GM21786 (cell line): ENCODE measurements around the gene AK3.

Experiments
- ATAC-seq: cut with Tn5 transposase; IDR thresholded peaks from one replicate; pipeline ENCODE4 v1.9.1; 2021; ENCODE audit not compliant: unreplicated experiment

Gene AK3

DNA sequence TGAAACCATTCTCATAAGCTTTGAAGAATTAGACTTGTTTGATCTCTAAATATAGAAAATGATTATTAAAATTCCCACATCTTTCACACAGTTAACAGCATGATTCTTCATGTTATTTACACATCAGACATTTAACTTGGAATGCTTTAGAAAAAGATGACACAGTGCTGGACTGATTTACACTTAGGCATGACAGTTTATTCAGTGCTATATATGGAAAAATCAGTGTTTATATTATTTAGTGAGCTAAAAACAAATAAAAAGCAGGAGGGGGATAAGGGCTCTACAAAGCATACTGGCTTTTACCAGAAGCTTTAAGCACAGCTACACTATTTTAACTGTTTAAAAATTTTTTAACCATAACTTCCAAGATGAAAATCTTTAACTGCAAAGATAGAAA lies 31.6 kb downstream of the AK3 start:
- ATAC-seq, result no peak

DNA sequence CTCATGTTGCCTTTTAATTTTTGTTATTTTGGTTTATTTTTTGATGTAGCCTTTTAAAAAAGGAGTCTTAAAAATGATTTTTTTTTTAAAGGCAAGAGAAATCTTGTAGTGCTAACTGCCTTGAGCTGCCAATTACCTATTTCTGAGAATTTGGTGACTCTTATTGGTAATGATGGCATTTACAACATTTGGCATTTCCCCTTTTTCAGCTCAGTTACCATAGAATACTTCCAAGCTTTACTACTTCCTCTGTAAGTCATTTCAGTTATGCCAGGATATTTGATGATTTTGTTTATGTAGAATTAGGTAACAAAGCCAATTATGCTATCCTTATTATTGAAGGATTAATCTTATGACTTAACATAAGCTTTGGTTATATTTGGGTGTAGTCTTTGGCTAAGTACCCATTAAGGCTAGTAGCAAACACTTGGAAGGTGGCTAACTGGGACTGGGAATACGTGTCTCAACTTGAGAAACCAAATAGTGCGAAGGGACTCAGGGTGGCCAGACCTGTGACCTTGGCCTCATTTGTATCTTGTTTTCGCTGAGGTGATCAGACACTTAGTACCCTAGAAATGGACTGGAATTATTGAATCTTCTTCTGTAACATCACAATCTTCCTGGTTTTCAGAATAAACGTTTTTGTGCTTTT lies 33.9 kb downstream of the AK3 start:
- no peak for ATAC-seq

DNA sequence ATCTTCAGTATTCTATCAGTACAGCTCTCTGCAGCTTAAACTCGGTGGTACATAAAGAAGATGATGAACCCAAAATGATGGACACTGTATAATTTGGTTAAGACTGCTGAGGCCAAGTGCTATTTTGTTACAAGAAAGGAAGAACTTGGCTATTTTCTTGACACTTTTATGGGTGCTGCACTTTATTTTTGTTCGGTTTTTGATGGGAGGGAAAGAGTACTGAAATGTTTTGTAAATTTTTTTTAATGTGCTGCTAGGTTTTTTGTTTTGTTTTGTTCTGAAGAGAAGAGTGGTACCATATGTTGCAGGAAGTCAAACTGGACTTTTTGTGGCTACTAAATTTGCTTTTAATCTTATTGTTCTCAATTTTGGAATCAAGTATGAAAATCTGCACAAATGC lies 35.0 kb downstream of the AK3 start:
- ATAC-seq, result no peak

DNA sequence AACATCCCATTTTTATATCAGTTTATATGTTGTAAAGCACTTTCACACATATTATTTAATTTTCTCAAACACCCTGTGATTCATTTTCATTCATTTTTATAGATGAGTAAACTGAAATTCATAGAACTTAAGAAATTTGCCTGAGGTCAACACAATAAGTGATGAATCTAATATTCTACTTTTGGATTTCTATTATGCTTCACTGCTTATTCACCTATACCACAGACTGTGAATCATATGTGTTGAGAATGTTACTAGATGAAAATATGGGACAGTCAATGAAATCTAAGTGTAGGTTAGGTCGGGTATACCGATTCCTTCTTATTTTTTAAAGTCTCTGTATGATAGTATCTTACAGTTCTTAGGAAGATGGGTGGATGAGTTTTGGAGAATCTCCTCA lies 36.9 kb downstream of the AK3 start:
- ATAC-seq, result no peak

DNA sequence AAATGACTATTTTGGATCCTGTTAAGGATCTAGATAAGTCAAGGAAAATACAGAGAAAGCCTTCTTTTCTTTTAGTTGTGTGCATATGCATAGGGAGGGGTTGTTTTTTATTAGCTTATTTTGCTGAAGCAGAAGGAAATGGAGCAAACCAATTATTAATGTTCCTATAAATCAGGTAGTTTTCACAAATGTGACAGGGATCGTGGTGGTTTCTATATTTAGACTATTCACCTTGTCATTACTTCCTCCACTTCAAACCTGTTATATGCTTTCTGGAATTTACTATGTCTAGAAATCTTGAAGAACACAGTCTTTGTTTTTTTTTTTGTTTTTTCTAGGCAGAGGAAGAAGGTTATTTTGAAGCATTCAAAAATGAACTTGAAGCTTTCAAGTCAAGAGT lies 39.5 kb downstream of the AK3 start:
- ATAC-seq, result no peak

DNA sequence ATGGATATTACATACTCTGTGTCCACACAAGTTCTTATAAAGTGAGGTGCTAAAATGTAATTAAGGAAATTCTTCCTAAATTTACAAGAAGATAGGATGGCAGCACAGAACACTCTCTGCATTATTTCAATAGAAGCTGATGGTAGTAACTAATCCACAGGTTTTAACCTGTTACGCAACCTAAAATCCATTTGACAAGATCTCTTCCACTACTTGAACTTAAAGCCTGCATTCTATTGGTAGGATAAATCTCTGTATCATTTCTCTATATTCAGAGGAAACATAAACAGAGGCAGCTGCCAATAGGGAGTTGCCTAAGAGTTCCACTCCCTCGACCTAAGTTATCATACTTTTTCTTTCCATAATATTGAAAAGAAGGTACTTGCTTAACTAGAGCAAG lies 40.1 kb downstream of the AK3 start:
- no peak for ATAC-seq

DNA sequence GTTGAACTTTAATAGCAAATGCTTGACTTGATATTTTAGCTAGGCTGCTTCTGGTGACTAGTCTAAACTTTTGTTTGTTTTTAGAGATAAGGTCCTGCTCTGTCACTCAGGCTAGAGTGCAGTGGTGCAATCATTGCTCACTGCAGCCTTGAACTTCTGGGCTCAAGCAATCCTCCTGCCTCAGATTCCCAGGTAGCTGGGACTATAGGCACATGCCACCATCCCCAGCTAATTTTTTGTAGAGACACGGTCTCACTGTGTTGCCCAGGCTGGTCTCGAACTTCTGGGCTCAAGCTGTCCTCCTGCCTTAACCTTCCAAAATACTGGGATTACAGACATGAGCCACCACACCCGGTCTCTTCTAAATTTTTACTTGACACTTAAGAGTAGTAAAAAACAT lies 40.9 kb downstream of the AK3 start:
- ATAC-seq, result no peak

DNA sequence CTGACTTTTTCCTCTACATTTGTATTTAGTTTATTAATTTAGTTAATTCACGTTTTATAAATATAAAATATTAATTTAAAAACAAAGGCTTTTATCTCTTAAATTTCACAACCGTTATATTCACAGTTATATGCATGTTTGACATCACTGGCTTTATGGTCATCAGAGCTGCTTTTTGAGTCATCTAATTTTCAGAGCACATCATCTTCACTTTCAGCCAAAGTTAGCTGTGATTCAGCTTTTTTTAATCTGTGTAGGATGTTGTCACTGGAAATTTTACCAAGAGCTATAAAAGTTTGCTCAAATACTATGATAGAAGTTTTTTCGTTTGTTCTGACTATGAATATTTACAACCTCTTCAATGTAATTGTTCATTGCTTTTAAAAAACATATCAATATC lies 49.2 kb downstream of the AK3 start:
- no peak for ATAC-seq

DNA sequence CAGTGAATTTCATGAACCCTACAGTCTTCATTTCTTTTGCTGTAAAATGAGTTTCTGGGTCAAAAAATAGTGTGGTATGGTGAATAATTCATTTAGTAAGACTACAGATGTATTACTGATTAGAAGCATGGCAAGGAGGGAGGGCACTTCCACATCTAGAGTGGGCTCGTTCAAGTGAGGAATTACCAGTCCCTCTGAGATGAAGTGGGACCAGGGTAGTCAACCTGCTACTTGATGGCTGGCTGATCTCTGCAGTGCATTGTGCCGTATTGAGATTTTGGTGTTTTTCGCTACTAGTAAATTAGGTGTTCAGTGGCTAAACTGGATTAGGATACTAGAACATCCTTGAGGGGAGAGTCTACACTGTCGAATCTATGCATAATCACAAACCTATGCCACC lies 50.9 kb downstream of the AK3 start:
- ATAC-seq, result peak; percentile 55

DNA sequence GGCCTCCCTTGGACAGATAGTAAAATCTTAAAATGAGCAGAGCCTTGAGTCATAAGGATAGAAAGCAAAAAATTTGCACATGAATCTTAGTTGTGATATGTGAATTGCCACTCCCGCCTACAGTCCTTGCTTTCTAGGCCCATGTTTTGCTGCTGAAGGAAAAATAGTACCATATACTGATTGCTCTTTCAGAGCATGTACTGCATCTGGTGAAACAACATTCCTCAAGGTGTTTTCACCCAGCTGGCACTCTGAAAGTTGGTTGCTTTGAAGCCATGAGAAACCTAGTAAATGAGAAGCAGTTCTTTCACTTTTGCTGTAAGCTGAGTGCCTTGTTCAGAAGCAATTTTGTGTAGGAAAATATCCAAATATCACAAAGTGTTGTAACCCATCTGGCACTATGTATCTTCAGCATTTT lies 51.3 kb downstream of the AK3 start:
- ATAC-seq, result peak; percentile 74

DNA sequence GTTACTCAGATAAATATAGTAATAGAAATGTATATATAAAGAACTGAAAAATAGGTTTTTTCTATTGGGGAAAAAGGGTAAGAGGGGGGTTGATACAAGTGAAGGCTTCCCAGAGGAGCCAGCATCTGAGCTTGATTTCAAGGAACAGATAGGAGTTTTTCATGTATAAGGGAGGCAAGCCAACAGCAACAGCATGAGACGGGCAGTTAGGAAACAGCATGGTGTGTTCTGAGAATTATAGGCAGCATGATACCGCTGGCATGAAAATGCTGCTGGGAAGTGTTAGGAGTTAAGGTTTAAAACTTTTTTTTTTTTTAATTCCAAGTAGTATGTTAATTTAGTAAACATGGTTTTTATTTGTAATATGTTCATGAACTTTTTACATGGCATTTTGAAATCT lies 52.0 kb downstream of the AK3 start:
- no peak for ATAC-seq

DNA sequence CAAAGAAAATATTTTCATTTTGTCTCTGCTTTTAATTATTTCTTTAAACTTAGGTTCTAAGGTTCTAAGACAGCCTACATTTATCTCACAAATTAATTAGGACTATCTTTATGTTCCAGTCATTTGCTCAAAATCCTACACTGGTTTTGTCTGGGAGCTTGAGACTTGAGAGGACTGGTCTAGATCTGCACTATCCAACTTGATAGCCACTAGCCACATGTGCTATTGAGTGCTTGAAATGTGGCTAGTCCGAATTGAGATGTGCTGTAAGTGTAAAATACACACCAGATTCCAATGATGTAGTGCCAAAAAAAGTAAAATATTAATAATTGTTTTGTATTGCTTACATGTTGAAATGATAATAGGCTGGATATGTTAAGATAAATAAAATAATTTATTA lies 54.4 kb downstream of the AK3 start:
- ATAC-seq, result no peak

DNA sequence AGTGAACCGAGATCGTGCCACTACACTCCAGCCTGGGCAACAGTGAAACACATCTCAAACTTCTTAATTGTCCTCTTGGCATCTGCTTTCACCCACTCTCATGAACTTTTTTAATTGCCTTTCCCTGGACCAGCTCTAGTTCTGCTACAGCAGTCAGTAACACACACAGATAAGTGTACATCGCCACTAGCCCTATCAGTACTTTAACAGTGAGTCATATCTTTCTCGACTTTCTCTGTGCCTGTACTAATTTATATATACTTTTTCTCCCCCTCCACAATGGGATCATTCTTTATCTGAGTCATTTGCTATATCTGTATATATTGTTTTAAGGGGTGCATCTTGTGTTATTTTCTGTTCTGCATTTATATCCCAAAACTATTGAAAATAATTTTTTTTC lies 54.9 kb downstream of the AK3 start:
- no peak for ATAC-seq

DNA sequence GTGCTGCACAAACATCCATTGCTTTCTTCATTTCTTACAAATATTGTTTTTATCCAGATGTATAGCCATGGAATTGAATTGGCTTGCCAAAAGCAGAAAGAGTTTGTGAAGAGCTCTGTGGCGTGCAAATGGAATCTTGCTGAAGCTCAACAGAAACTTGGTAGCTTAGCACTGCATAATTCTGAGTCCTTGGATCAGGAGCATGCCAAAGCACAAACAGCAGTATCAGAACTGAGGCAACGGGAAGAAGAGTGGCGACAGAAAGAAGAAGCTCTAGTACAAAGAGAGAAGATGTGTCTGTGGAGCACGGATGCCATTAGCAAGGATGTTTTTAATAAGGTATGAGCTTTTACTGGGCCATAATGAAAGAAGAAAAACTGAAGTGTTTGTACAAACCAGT lies 56.2 kb downstream of the AK3 start:
- ATAC-seq, result no peak

DNA sequence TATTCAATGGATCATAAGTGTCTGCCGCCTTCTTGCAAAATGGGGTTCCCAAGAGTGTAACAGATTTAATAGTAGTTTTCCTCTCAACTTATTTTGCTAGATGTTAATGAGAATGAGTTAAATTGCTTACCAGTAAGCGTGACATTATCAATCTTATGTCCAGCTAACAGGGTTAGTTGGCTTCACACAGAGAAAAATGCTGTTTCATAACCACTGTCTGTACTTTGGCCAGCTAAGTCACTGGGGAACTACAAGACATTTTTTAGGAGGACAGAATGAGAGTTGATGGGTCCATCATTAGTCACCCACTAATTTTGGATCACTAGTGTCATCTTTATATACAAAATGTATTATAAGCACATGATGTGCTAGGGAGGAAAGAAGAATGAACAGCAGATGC lies 60.3 kb downstream of the AK3 start:
- no peak for ATAC-seq

DNA sequence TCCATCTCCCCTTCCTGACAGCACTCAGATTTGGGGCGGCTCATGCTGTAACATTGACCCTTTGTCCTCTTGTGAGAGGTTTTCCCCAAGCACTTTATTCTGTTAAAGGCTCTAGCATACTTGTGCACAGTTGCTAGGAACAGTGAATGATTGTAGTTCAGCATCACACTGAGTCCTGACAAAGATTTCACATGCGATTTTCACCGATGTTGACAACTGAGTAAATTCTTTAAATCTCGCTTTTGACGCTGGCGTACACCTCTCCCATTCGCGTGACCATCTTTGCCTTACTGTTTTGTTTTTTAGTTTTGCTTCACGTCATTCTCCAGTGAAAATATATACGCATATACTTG lies 60.9 kb downstream of the AK3 start:
- ATAC-seq, result no peak

DNA sequence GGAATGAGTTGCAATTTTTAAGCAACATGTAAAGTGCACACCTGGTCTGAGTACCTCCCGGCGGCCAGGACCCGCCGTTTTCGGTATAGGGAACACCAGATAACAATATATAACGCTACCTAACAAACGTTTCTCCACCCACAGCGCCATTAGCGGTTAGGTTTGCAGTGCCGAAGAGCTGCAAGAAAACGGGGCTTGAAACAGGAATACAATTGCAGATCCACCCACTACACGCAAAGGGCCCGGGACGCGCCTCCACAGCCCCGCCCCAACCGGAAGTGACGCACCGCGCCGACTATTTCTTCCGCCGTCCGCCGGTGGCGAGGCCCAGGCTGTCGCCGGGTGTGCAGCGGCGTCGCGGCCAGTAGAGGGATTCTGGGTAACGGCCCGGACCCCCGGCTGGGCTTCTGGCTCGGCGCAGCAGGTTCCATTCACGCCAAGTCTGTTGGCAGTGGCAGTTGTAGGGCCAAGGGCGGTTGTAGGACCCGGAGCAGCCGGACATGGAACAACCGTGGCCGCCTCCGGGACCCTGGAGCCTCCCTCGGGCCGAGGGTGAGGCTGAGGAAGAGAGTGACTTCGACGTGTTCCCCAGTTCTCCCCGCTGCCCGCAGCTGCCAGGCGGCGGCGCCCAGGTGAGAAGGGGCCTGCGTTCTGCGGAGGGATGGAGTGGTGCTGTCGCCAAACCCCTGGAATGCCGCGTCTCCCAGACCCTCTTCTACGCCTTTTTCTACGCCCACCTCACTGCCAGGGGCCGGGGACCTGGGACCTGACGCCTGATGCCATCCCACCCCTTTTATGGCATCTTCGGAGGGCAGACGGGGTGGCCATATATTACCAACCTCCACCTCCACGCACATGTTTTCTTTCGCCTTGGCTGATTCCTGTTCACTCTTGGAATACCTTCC lies 61.5 kb downstream of the AK3 start, which contains the start of gene CDC37L1:
Gene CDC37L1 (plus strand): TSS at position 302 of the 905 bp plus-strand sequence. CDS start 199 bp downstream, at position 501.
- ATAC-seq, result peak; percentile 96

DNA sequence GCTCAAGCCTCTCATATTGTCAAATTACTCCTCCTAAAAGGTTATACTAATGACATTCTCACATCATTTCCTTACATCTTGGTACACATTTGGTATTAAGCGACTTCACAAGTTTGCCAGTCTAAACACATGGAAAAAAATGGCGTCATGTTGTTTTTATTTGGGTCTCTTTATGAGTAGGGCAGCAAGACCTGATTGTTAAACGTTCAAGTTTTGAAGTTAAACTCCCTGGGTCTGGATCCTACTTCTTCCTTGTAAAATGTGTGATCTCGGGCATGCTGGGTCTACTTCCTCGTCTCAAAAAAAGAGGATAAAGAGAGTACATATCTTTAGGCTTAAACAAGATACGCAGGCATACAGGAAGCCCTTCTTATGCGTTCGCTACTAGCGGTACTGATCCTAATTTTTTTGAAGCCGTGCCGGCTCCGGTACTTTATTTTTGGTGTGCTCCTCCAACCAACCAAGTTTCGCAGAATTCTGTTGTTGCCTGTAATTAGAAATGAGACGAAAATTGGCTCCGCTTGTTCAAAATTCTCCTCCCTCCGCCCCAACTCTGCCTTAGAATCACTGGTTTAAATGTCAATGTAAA lies 62.2 kb downstream of the AK3 start:
- ATAC-seq, result no peak

DNA sequence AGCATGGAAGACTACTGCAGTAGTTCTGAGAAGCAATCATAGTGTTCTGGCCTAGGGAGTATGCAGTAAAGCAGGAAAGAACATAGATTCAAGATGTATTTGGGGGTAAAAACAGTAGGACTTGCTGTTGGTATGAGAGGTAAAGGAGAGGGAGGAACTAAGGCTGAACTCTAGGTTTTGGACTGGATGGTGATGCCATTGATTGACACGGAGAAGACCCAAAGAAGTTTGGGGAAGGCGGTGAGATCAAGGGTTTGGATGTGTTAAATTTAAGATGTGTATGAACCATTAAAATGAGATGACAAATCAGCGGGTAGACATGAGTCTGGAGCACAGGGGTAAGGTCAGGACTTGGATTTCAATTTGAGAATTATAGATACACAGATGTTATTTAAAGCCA lies 63.6 kb downstream of the AK3 start:
- no peak for ATAC-seq

DNA sequence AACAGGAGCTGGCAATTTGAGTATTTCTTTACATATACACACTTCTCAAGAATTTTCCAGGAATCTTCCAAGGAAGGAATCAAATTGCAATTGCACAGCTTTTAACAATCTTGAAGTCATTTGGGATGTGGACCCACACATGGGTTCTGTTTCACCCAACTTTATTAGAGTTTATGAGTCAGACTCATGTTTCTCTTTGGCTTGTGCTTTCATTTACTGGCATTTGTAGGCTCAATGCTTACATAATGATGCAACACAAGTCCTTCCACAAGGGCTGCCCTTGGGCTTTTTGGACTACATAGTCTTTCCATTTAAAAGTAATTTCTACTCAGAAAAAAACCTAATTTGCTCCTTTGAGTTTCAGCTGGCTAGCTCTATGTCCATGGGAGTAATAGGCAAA lies 66.2 kb downstream of the AK3 start:
- ATAC-seq, result no peak

DNA sequence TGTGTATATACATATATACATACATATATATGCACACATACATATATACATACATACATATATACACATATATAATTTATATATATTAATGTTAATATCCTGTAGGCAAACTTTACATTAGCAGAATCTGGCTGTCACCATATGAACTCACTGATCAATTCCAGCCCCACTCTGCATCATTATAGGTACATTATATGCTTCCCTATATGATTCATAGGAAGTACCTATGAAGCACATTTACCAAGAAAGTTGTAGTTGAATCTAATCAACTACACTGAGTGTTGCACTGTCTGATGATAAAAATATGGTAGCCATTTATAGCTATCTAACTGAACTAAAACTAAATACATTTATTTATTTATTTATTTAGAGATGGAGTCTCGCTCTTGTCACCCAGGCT lies 69.3 kb downstream of the AK3 start:
- no peak for ATAC-seq

DNA sequence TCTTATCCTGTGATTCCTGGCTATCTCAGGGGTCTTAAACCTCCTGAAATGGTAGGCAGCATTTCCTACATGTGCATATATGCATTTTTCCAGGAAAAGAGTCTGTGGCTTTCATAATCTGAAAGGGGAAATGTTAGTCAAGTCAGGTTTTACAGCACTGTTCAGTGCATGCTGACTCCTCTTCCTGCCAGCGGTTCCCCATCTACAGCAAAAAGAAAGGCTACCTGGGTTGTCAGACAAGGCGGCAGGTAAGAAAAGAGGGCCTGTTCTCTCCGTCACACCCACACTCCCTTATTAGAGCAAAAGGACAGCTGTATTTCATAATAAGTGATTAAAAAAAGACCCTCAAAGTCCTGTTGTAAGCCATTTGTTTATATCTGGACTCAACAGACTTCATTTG lies 70.4 kb downstream of the AK3 start:
- no peak for ATAC-seq
